Fibroblast of skin of abdomen (primary cell): ENCODE results near the gene RBM39.
"Not testable (repeated sequence)": the region's sequence is repeated elsewhere in the genome, so short reads cannot be mapped to it uniquely, and the experiment has no call there.

Experiments
- DNase-seq: peaks from one replicate; pipeline ENCODE4 v3.0.0-alpha.2; 2013

Gene RBM39

GRCh38 chr20:35724321-35725230 lies 17.5 kb downstream of the RBM39 start:
- no peak for DNase-seq

- not testable (repeated sequence) for DNase-seq
Observed at GRCh38 chr20:35723652-35724320, 18.3 kb downstream of the RBM39 start.

- not testable (repeated sequence) for DNase-seq
Observed at GRCh38 chr20:35723275-35723639, 18.8 kb downstream of the RBM39 start.

- DNase-seq = no peak
Observed at GRCh38 chr20:35721621-35722020, 20.4 kb downstream of the RBM39 start.

- no peak for DNase-seq
Observed at GRCh38 chr20:35721219-35721618, 20.8 kb downstream of the RBM39 start.

GRCh38 chr20:35720165-35721123 lies 21.6 kb downstream of the RBM39 start:
- no peak for DNase-seq

GRCh38 chr20:35719717-35720116 lies 22.3 kb downstream of the RBM39 start:
- no peak for DNase-seq

- peak; percentile 39 for DNase-seq
Observed at GRCh38 chr20:35718972-35719635, 23.0 kb downstream of the RBM39 start.

GRCh38 chr20:35718321-35718720 lies 23.7 kb downstream of the RBM39 start:
- not testable (repeated sequence) for DNase-seq

GRCh38 chr20:35716330-35716729 lies 25.7 kb downstream of the RBM39 start:
- DNase-seq = no peak

GRCh38 chr20:35715652-35716051 lies 26.4 kb downstream of the RBM39 start:
- DNase-seq = no peak

- no peak for DNase-seq
Observed at GRCh38 chr20:35714127-35714526, 27.9 kb downstream of the RBM39 start.

- DNase-seq = not testable (repeated sequence)
Observed at GRCh38 chr20:35713120-35713519, 28.9 kb downstream of the RBM39 start.

GRCh38 chr20:35711588-35712209 lies 30.4 kb downstream of the RBM39 start:
- DNase-seq = no peak

- no peak for DNase-seq
Observed at GRCh38 chr20:35710884-35711587, 31.0 kb downstream of the RBM39 start.

- no peak for DNase-seq
Observed at GRCh38 chr20:35710039-35710438, 32.0 kb downstream of the RBM39 start.

- DNase-seq = no peak
Observed at GRCh38 chr20:35709259-35709658, 32.8 kb downstream of the RBM39 start.

- no peak for DNase-seq
Observed at GRCh38 chr20:35708502-35708901, 33.6 kb downstream of the RBM39 start.

- DNase-seq = not testable (repeated sequence)
Observed at GRCh38 chr20:35706591-35707529, 35.2 kb downstream of the RBM39 start.

GRCh38 chr20:35705894-35706293 lies 36.2 kb downstream of the RBM39 start:
- not testable (repeated sequence) for DNase-seq
